Panc1 (cell line): ENCODE results near the gene GTF2E1.

Source experiments
- POLR2AphosphoS5 ChIP-seq: IDR thresholded peaks from 2 replicates; pipeline ENCODE4 v1.6.1; 2012; ENCODE audit warnings: mild to moderate bottlenecking, low read depth, low read length, moderate library complexity
- TF ChIP-seq, protein P1 (sequence below): fragments of 450-650 bp; IDR thresholded peaks from 2 replicates; pipeline ENCODE4 v1.5.1; 2017; ENCODE audit warnings: mild to moderate bottlenecking
- TF ChIP-seq, protein P2 (sequence below), 2 experiments: IDR thresholded peaks; 2 replicates each; pipeline ENCODE4 v1.6.1; 2011 to 2012; ENCODE audit warnings: low read depth in 2 of 2, control low read depth in 1 of 2, low read length in 1 of 2, mild to moderate bottlenecking in 1 of 2, moderate library complexity in 1 of 2; ENCODE audit not compliant: insufficient read depth in 1 of 2

DNA sequence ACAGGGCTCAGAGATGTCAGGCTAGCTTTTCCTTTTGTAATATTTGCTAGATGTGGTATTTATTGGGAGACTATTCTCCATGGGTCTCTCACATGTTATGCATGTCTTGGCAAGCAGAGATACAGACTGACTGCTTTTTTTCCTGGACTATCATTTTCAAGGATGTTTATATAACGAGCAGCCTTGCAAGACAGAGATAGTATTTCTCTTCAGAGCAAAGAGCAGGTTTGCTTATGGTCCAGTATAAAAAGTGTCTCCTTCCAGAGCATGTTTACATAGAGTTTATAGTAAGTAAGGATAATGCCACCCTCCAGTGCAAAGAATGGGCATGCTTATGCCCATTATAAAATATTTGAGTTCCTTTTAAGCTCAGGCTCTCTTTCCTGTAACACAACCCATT lies 24.6 kb downstream of the GTF2E1 start:
- TF ChIP-seq, protein P1, sequence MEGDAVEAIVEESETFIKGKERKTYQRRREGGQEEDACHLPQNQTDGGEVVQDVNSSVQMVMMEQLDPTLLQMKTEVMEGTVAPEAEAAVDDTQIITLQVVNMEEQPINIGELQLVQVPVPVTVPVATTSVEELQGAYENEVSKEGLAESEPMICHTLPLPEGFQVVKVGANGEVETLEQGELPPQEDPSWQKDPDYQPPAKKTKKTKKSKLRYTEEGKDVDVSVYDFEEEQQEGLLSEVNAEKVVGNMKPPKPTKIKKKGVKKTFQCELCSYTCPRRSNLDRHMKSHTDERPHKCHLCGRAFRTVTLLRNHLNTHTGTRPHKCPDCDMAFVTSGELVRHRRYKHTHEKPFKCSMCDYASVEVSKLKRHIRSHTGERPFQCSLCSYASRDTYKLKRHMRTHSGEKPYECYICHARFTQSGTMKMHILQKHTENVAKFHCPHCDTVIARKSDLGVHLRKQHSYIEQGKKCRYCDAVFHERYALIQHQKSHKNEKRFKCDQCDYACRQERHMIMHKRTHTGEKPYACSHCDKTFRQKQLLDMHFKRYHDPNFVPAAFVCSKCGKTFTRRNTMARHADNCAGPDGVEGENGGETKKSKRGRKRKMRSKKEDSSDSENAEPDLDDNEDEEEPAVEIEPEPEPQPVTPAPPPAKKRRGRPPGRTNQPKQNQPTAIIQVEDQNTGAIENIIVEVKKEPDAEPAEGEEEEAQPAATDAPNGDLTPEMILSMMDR, result no peak
- TF ChIP-seq, protein P2, sequence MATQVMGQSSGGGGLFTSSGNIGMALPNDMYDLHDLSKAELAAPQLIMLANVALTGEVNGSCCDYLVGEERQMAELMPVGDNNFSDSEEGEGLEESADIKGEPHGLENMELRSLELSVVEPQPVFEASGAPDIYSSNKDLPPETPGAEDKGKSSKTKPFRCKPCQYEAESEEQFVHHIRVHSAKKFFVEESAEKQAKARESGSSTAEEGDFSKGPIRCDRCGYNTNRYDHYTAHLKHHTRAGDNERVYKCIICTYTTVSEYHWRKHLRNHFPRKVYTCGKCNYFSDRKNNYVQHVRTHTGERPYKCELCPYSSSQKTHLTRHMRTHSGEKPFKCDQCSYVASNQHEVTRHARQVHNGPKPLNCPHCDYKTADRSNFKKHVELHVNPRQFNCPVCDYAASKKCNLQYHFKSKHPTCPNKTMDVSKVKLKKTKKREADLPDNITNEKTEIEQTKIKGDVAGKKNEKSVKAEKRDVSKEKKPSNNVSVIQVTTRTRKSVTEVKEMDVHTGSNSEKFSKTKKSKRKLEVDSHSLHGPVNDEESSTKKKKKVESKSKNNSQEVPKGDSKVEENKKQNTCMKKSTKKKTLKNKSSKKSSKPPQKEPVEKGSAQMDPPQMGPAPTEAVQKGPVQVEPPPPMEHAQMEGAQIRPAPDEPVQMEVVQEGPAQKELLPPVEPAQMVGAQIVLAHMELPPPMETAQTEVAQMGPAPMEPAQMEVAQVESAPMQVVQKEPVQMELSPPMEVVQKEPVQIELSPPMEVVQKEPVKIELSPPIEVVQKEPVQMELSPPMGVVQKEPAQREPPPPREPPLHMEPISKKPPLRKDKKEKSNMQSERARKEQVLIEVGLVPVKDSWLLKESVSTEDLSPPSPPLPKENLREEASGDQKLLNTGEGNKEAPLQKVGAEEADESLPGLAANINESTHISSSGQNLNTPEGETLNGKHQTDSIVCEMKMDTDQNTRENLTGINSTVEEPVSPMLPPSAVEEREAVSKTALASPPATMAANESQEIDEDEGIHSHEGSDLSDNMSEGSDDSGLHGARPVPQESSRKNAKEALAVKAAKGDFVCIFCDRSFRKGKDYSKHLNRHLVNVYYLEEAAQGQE (IDR thresholded peaks at IDR 0.05; ENCODE audit: insufficient read depth in 1 of 2, low read depth in 2 of 2, low read length in 1 of 2), result no peak
- no peak for TF ChIP-seq POLR2AphosphoS5
